Stimulated activated CD8-positive, alpha-beta memory T cell treated with anti-CD3 and anti-CD28 coated beads, Interleukin-12 subunit alpha, Interleukin-12 subunit beta, amount 100 ng/mL, for 24 hours (primary cell): ENCODE measurements around the gene UBR4.
"Not testable (repeated sequence)": the region's sequence is repeated elsewhere in the genome, so short reads cannot be mapped to it uniquely, and the experiment has no call there.

Source experiments
- DNase-seq: peaks from one replicate; pipeline ENCODE4 v3.0.0-alpha.2; 2020; ENCODE audit errors: extremely low read depth

UBR4 gene

DNA sequence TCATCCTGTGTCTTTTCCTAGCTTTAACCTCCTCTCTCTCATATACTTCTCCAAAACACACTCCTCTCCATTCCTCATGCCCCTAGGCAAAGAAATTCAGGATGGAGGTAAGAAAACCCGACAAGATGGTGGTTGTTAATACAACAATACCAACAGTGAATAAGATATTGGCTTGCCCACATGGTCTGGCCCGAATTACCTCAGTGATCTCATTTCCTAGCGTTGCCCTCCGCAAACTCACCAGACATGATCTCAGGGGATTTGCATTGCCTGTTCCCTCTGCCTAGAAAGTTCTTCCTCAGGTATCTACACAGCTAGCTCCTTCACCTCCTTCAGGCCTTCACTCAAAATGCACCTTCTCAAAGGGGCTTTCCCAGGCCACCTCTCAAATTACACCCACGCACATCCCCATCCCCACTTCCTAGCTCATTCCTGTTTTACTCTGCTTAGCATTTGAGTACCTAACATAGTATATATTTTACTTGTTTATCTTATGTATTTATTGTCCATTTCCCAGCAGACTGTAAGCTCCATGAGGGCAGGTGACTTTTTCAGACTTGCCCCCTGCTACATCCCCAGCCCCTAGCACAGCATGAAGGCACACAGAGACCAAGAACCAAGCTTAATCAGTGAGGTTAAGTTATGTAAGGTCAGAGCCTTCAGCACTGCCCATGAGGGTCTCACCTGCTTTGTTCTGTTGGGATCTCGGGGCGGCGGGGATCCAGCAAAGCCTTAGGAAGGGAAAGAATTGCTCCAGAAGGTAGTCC, 10.2 kb upstream of the UBR4 start:
- no peak for DNase-seq

DNA sequence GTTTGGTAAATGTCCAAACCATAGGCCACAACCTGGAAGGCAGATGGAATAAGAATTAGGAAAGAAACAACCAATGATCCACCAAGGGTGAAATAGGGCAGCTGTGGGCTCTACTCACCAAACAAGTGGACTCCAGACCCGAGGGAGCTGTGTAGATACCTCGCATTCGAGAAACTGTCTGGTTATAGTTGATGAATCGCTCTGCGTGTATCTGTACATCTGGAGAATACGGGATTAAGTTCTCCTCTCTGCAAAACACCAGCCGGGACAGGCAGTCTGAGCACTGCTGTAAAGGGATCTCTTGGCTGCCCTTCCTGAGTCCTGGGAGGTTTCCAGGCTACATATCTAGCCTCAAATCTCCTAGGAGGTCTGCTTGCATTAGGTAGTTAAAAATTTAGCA, 9.4 kb upstream of the UBR4 start:
- DNase-seq, result no peak

DNA sequence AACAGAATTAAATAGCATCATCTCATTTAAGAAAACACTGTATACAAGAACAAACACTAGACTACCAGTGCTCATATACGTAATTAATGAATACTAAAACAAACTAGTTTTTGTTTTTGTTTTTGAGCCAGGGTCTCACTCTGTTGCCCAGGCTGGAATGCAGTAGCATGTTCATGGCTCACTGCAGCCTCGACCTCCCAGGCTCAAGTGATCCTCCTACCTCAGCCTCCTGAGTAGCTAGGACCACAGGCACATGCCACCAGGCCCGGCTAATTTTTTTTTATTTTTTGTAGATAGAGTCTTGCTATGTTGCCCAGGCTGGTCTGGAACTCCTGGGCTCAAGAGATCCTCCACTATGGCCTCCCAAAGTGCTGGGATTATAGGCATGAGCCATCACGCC, 6.5 kb upstream of the UBR4 start:
- not testable (repeated sequence) for DNase-seq

DNA sequence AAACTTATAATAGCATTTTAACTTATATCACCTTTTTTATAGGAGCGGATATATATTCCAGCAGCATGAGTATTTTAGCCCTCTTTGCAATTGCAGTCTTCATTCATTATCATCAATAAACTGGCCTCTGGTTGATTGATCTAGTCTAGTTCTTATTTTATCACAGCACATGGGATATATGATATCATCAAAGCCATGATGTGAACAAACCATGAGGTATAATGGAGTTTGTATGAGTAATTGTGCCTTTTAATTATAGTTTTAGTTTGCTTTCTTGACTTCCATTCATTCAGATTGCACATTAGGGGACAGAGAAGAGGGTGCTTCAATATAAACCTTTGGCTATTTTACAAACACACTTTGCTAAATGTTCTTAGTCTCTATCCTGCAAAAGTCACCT, 3.5 kb upstream of the UBR4 start:
- DNase-seq, result no peak

DNA sequence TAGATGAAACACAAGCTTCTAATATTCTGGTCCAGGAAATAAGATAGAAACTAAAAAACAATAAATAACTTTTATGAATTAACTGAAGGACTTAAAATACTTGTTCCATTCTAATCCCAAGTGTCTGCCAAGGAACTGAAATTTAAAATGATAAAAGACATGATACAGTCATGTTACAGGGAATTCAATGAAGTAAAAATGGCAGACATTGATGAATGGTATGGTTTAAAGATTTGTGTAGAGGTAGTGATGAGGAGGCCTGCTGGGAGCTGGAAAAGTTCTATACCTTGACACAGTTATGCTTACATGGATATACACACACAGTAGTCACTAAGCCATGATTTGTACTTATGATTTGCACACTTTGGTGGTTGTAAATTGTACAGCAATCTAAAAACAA, 2.1 kb upstream of the UBR4 start:
- no peak for DNase-seq

DNA sequence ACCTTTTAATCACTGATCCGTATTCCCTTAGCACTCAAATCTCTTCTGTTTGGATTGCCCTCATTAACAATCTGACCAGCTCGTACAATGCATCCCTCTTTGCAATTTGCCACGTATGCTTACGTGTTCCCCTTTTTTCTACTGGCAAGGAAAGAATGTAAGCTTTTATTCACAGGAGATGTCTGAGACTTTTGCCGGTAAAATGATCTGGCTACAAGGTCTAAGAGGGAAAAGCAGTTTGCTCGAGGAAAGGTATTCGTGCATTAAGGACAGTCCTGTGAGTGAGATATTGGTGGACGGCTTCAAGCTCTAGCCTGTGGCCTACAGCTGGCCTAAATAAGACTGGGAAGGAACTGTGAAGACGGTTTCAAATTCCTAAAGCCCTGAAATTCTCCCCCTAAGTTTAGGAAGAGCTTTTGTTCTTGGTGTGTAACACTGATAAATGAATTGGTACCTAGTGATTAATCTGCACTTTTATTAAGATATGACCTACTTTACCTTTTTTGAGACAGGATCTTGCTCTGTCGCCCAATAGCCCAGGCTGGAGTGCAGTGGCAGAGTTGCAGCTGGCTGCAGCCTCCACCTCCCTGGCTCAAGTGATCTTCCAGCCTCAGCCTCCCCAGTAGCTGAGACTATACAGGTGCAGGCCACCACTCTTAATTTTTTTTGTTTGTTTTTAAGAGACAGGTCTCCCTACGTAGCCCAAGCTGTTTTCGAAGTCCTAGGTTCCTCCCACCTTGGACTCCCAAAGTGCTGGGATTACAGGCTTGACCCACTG, 895 bp upstream of the UBR4 start:
- DNase-seq, result no peak

DNA sequence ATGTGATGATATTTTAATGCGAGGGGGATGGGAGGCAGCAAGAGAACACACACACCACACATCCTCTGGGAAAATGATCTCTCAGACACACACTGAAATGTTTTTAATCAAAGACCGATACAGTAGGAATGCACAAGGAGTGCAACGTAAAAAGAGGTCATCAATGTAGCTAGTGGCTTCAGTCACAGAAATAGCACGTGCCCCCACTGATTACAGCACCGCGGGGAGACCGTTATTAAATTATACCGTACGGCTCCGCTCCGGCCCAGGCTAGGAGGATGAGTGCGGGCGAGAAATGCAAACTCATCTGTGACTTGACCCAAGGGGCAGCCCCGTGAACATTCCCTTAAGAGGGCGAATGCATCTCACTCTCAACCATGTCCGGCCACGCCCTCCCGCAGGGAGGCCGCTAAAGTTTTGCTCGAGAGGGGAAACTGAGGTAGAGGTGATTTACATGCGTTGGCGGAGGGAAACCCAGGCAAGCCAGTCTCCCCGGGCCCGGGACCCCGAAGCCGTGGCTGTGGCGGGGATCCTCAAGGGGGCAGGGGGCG, 552 bp downstream of the UBR4 start:
- peak; percentile 34 for DNase-seq

DNA sequence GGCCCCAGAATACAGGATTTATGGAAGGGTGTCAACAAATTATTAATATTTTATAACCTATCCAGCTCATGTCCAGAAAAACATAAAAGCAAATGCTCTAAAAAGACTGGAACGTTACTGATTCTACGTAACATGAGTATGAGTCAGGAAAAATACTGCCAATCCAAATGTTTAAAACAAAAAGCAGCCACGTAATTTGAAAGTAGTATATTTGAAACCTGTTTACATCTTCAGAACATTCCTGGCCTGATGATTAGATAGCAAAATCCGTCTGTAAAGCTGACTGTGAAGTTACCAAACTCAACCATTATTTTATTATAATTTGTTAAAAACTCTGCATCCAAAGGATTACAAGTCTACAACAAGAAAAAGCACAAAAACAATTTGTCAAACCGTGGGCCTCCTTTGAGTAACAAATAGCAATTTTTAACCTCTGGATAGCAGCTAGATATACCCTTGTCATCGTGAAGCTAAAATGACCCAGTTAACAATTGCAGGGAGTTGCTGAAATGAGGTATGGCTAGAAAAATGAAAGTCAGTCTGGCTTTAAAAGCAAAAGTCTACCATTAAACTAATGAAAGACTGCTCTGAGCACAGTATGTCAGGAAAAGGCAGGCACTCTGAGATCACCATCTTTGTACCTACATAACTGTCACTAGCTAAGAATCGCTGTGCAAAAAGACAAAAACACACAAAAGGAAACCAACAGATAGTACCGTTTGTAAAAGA, 1.2 kb downstream of the UBR4 start:
- DNase-seq, result no peak

DNA sequence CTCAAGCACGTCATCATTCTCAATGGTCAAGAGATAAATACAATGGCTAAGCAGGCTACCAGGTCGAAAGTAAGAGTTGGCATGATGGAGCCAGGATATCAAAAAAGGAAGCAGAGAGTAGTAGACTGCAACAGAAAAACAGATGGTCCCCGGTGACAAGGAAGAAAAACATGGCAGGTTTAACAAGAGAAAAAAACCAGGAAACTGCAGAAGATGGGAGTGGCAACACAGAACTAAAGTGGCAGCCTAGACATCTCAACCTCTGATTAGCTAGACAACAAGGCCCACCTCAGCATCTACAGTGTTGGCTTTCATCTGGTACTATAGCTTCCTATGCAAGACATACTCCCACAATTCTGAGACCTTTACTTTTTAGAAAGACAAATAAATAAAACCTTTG, 3.1 kb downstream of the UBR4 start:
- DNase-seq, result no peak

DNA sequence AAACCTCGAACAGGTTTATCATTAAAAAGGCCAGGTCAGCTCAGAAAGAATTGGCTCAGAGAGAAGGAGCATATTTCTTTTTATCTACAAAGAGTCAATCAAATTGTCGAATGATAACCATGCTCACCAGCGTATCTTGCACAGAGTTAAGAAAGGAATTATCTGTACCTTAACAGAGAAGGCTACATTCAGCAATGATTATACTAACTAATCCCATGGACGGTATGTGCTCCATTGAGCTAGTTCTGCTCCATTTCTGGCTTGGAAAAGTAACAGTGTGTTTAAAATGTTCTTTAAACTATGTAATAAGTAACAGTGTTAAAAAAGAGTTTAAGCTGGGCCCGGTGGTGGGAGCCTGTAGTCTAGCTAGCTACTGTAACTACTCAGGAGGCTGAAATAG, 4.2 kb downstream of the UBR4 start:
- no peak for DNase-seq

DNA sequence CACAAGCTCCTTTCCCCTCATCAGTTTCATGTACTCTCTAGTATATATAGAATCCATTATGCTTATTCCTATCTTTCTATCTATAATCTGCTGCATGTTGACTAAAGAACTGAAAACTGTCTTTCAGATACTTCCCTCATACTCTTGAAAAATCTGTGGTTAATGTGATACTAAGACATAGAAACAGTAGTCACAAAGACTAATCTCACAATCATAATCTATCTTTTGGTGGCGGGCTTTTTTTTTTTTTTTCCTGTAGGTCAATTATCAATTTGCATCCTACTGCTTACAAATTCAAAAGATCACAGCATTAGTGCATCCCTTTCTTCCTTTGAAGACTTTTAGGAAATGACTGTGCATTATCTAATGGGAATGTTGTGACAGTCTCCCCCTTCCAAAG, 4.7 kb downstream of the UBR4 start:
- DNase-seq, result no peak

DNA sequence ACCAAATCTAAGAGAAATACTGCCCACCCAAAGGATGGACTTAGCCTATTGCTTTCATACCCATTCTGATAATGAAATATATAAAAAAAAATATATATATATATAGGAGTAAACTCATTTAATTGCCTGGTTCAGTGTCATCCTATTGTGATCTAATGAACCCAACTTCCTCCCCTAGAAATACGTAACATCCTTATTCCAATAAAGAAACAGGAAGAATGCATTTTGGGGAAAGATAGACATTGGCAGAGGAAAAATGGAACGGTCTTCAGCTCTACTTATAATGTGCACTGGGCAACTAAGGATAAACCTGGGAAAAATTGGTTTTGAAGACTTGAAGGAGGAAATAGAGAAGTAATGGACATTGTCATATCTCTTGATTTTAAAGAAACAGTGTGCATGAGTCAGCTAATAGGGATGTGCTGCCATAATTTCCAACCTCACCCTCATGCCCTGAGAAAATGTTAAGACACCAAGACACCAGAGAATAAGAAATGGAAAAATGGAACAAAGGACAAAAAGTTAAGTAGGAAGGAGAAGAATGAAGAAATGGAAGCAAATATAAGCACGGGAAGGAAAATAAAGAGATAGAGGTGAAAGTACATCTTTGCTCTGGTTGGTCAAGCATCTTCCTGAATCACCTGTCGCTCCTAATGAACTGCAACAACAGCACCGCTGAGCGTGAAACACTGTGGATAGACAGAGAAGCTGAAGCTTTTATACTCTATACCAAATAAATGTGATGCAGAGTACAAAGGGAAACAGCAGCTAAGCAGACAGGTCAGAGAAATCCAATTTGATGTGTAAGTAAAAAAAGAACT, 5.4 kb downstream of the UBR4 start:
- DNase-seq, result no peak

DNA sequence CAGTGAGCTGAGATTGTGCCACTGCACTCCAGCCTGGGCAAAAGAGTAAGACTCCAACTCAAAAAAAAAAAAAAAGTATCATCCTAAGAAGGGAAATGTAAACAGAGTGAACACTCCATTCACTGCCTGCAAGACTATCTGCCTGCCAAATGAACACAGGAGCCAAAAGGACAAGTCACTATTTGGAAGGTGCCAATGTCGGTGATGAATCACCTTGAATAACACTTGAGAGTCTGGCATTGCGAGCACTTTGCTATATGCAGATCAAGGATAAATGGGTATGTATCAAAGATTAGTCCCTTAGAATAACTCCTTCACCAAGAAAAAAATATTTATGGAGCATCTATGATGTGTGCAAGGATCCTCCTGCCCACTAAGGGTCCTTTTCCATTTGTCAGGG, 6.6 kb downstream of the UBR4 start:
- no peak for DNase-seq

DNA sequence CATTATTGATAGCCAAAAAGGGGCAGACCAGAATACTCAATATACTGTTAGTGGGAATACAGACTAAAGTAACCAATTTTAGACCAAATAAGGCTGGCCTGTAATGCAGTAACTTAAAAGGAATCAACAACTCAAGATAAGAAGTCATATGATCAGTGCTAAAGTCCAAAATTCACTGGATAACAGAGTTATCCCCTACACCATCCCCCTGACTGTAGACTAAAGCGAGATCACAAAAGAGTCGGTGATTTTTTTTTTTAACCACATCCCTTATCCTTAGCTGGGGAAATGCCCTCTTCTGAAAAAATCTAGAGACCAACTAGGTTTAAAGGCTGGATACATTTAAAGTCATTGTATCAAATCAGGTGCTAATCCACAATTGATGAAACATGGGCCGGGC, 7.7 kb downstream of the UBR4 start:
- no peak for DNase-seq

DNA sequence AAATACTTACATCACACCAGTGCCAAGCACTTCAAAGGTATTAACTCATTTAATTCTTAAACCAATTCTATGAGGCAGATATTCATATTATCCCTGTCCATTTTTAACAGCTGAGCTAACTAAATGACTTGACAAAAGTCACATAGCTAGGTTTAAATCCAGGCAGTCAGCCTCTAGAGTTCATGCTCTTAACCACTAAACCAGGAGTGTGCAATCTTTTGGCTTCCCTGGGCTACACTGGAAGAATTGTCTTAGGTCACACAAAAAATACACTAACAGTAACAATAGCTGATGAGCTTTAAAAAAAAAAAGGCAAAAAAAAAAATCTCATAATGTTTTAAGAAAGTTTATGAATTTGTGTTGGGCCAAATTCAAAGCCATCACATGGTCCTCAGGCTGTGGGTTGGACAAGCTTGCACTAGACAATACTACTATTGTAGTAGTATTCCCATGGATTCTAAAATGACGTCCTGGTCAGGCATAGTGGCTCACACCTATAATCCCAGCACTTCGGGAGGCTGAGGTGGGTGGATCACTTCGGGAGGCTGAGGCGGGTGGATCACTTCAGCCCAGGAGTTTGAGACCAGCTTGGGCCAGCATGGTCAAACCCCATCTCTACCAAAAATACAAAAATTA, 10.0 kb downstream of the UBR4 start:
- no peak for DNase-seq

DNA sequence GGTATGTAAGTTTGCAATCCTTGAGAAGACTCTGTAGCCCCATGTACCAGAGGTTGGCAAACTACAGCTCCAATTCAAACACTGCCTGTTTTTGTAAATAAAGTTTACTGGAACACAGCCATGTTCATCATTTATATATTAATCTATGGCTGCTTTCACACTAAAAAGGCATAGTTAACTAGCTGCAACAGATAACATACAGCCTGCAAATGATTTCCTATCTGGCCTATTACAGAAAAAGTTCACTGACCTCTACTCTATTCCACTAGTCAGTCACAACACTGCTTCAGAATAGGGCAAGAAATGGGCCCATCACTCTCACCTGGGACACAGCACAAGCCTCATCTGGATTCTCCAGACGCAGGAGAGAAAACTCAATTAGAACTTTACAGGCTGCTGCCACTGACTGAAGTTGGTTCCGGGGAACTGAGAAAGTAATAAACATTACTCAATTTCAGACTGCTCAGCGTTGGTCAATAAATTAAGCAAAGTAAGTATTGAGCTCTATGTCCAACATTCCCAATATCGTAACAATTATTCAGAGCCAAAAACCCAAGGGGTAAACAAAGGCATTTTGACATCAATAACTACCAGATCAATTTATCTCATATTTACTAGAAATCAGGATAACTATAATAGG, 10.6 kb downstream of the UBR4 start:
- DNase-seq, result no peak

DNA sequence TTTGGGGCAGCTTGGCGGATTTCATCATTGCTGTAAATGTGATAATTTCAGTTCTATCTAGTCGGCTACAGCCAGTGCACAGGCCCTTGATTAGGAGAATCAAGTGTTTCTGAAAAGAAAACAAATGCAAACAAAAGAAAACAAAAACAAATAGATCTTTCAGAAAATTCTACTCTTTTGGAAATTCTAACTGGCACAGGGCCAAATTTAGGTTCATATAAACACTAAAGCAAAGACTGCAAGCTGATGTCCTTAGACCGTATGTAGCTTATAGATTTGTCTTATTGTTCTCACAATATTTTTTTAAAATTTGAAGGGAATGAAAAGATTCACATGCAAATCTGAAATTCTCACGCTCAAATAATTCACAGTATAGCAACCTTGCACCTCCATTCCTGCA, 11.2 kb downstream of the UBR4 start:
- DNase-seq, result no peak

DNA sequence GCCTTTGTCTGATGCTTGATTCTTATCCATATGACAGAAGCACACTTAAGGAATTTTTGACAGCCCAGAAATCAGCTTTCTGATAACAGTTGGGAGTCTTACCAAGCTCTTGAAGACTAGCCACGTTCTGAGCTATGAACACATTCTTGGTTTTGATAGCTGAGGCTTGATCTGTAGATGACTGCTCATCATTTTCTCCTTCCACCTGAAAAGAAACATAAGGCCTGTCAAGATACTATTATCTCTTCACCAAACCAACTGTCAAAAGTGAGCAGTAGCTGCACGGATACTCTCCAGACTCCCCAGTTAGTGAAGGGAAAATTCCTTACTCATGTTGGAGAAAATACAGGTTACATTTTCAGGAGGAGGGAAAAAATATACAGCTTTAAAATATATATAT, 12.2 kb downstream of the UBR4 start:
- no peak for DNase-seq

DNA sequence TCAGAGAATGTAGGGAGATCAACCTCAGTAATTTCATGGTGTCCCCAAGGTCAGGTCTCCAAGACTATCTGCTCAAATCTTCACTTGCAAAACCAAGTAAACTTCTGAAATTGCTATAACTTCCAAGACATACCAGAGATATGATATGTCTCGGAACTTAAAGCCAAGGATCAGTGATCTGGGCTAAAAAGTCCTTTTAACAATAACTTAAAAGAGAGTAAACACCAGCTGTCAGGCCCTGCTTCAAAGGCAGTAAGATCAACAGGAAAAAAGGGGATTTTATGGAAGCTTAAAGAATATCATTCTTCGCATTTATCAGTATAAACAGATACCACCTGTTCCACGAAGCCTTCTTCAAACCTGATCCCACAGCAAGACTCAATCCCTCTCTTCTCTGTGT, 13.7 kb downstream of the UBR4 start:
- no peak for DNase-seq

DNA sequence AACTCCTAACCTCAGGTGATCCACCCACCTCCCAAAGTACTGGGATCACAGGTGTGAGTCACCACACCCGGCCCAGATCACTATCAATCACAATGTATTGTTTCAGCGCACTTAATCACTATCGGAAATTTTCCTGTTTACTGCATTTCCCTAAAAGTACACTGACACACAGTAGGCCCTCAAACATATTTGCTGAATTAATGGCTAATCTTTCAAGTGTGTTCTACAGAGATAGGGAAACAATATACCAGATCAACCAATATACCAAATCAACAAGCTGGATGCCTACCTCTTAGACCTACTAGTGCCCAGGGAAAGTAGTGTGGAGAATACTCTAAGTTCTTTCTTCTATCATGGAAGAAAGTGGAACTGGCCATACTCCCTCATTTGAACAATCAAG, 17.1 kb downstream of the UBR4 start:
- DNase-seq, result no peak

DNA sequence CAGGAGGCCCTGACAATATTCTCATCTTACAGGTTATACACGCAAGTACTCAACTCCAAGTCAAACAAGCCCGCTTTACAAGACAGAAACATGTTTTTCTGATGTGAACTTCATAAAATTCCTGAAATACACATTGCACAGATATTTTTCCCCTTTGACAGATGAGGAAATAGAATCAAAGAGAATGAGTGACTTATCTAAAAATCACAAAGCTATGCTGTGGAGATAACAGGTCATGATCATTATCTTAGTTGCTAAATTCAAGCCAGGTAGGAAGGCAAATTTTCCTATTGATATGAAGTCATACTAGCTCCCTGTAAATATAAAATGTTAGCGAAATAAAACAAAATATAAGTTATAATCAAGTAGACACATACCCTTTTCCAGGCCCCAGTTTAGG, 18.3 kb downstream of the UBR4 start:
- no peak for DNase-seq
